ENCODE data around the gene BACE1. TPM values are rescaled to one million over a fixed set of nuclear protein-coding genes. Genes with fewer than 3 reads are reported as not detected.
"Not testable (repeated sequence)": the region's sequence is repeated elsewhere in the genome, so short reads cannot be mapped to it uniquely, and the experiment has no call there.

BACE1 gene
- total and polyA plus RNA-seq, 3 experiments from 2014 or later: 2.0 to 2.9 (median 2.5) TPM

- Mint-ChIP-seq H3K4me3 (no peak overlapping the region), H3K36me3 (peaks cover 3 to 51% (median 17%) of the 10 kb centered on the region in 3 donors), H3K9me3 (no peaks in the 10 kb centered on the region), H3K27ac (no peak overlapping the region), H3K27me3 (no peaks in the 10 kb centered on the region), H3K4me1 (peaks cover 19 to 41% (median 27%) of the 10 kb centered on the region in 3 donors)
- DNase-seq: no peak
- no peaks in the 10 kb centered on the region for H3K4me1 ChIP-seq (ENCODE audit: insufficient read depth, low read length)
- H3K4me3 ChIP-seq (ENCODE audit: low read length): no peak overlapping the region
- ChIA-PET CTCF (no interaction called here), POLR2A (no interaction called here)
- no peak overlapping the region for H3K27ac ChIP-seq (ENCODE audit: low read depth, low read length)
- no peaks in the 10 kb centered on the region for H3K27me3 ChIP-seq (ENCODE audit: insufficient read depth, low read length, poor library complexity, severe bottlenecking)
- no peaks in the 10 kb centered on the region for H3K36me3 ChIP-seq (ENCODE audit: insufficient read depth, low read length)
- H3K9me3 ChIP-seq (ENCODE audit: low read length): no peaks in the 10 kb centered on the region
Observed at GRCh38 chr11:117334896-117335295, 18.8 kb upstream of the BACE1 start.

- Mint-ChIP-seq H3K4me1 (peaks cover 21 to 43% (median 30%) of the 10 kb centered on the region in 3 donors), H3K4me3 (no peak overlapping the region), H3K36me3 (peaks cover 3 to 45% (median 14%) of the 10 kb centered on the region in 3 donors), H3K9me3 (no peaks in the 10 kb centered on the region), H3K27me3 (no peaks in the 10 kb centered on the region), H3K27ac (peak overlapping the region in 1 of 8 donors; percentile 37)
- Histone ChIP-seq H3K4me1 (ENCODE audit: insufficient read depth, low read length) (peaks cover 5% of the 10 kb centered on the region), H3K27ac (ENCODE audit: low read depth, low read length) (no peak overlapping the region), H3K36me3 (ENCODE audit: insufficient read depth, low read length) (no peaks in the 10 kb centered on the region), H3K9me3 (ENCODE audit: low read length) (no peaks in the 10 kb centered on the region), H3K4me3 (ENCODE audit: low read length) (no peak overlapping the region), H3K27me3 (ENCODE audit: insufficient read depth, low read length, poor library complexity, severe bottlenecking) (no peaks in the 10 kb centered on the region)
- CTCF ChIA-PET: no interaction called here
- POLR2A ChIA-PET: no interaction called here
- DNase-seq: no peak
Observed at GRCh38 chr11:117333917-117334316, 17.9 kb upstream of the BACE1 start.

DNA sequence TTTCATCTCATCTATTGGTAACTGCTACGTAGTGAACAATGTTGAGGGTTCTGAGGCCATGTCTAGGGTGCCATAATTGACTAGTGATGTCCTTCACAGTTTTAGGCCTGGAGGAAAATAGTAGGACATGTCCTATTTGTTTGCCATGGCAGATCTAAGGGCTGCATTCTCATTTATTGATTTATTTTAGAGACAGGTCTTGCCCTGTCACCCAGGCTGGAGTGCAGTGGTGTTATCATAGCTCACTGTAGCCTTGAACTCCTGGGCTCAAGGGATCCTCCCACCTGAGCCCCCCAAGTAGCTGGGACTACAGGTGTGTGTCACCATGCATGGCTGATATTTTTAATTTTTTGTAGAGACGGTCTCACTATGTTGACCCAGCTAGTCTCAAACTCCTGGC is 16.8 kb upstream of the BACE1 start:
- no peak overlapping the region for H3K27ac ChIP-seq (ENCODE audit: low read depth, low read length)
- H3K9me3 ChIP-seq (ENCODE audit: low read length): no peaks in the 10 kb centered on the region
- H3K27me3 ChIP-seq (ENCODE audit: insufficient read depth, low read length, poor library complexity, severe bottlenecking): no peaks in the 10 kb centered on the region
- Mint-ChIP-seq H3K27me3 (no peaks in the 10 kb centered on the region), H3K36me3 (peaks cover under 1 to 37% (median 9%) of the 10 kb centered on the region in 3 donors), H3K9me3 (no peaks in the 10 kb centered on the region), H3K4me1 (peaks cover 19 to 37% (median 27%) of the 10 kb centered on the region in 3 donors), H3K4me3 (no peak overlapping the region), H3K27ac (peak overlapping the region in 1 of 8 donors; percentile 49)
- peaks cover 12% of the 10 kb centered on the region for H3K4me1 ChIP-seq (ENCODE audit: insufficient read depth, low read length)
- no peaks in the 10 kb centered on the region for H3K36me3 ChIP-seq (ENCODE audit: insufficient read depth, low read length)
- no peak for DNase-seq
- ChIA-PET POLR2A (interaction anchor here (0.6 kb wide), 1 partner anchor 533 kb away, joined by 9 read pairs; no protein-coding TSS in a partner anchor), CTCF (no interaction called here)
- no peak overlapping the region for H3K4me3 ChIP-seq (ENCODE audit: low read length)

- Histone ChIP-seq H3K27me3 (ENCODE audit: insufficient read depth, low read length, poor library complexity, severe bottlenecking) (no peaks in the 10 kb centered on the region), H3K9me3 (ENCODE audit: low read length) (no peaks in the 10 kb centered on the region), H3K27ac (ENCODE audit: low read depth, low read length) (peak overlapping the region; percentile 90), H3K4me3 (ENCODE audit: low read length) (peak overlapping the region; percentile 82), H3K4me1 (ENCODE audit: insufficient read depth, low read length) (peaks cover 12% of the 10 kb centered on the region), H3K36me3 (ENCODE audit: insufficient read depth, low read length) (no peaks in the 10 kb centered on the region)
- Mint-ChIP-seq H3K4me1 (peaks cover 16 to 25% (median 25%) of the 10 kb centered on the region in 3 donors), H3K4me3 (no peak overlapping the region), H3K9me3 (no peaks in the 10 kb centered on the region), H3K36me3 (peaks cover 0 to 4% (median 4%) of the 10 kb centered on the region in 3 donors), H3K27ac (no peak overlapping the region), H3K27me3 (no peaks in the 10 kb centered on the region)
- no peak for DNase-seq
- ChIA-PET POLR2A (interaction anchor here (1.4 to 1.7 kb wide), 2 partner anchors 98 to 150 kb away, joined by 3 read pairs; partner anchors contain the start of gene SIDT2), CTCF (interaction anchor here (1.2 to 1.7 kb wide), 2 partner anchors 92 to 97 kb away, joined by 3 to 7 read pairs; partner anchors contain the start of gene PCSK7)
Observed at GRCh38 chr11:117328375-117329010, 12.4 kb upstream of the BACE1 start.

DNA sequence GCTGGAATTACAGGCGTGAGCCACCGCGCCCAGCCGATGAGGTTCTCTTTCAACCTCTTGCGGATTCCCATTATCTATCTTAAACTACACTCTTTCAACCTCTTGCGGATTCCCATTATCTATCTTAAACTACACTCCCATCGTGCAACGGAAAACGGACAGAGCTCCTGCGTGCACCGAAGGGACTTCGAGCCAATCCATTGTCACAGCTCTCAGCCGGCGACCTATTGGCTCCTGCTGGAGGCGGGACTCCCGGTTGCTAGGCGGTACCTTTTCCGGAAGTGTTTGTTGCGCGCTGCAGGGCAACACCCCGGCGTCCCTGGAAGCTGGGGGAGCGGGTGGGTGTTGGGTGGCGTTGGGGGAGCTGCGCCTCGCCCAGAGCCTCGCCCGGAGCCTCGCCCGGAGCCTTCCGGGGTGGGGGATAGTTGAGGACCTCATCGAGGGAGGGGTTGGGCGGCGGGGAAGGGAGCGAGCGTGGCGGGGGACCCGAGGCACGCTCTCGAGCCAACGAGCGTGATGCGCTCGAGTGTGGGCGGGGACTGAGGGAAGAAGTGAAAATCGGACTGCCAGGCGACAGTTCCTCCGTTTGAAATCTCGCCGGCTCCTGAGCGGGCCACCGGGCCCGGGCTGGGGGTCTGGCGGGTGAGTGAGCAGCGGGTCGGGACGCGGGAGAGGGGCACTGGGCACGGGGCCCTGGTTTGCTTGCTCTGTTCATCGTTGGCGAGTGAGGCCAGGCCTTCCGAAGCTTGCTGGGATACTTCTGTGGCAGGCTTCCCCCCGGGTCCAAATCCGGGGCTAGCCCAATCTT is 11.7 kb upstream of the BACE1 start, which contains the start of gene CEP164:
TSS of gene CEP164 (plus strand) at position 288 of the 808 bp plus-strand sequence. CDS start 10,733 bp downstream, outside the sequence.
- Mint-ChIP-seq H3K27me3 (no peaks in the 10 kb centered on the region), H3K9me3 (no peaks in the 10 kb centered on the region), H3K36me3 (peaks cover 0 to 4% (median 3%) of the 10 kb centered on the region in 3 donors), H3K4me1 (peaks cover 14 to 25% (median 21%) of the 10 kb centered on the region in 3 donors), H3K27ac (peak within 1 kb of the TSS in 2 of 8 donors; percentile 39 to 79), H3K4me3 (peak within 1 kb of the TSS in 5 of 7 donors; percentile 29 to 79 (median 45))
- peak; percentile 89 to 96 (median 94) for DNase-seq
- H3K4me1 ChIP-seq (ENCODE audit: insufficient read depth, low read length): peaks cover 12% of the 10 kb centered on the region
- POLR2A ChIA-PET: interaction anchor here (1.0 to 1.7 kb wide), 3 partner anchors 11 to 149 kb away, joined by 3 to 6 read pairs (median 3); partner anchors contain the start of genes BACE1 and SIDT2
- H3K27me3 ChIP-seq (ENCODE audit: insufficient read depth, low read length, poor library complexity, severe bottlenecking): no peaks in the 10 kb centered on the region
- peak within 1 kb of the TSS; percentile 90 for H3K27ac ChIP-seq (ENCODE audit: low read depth, low read length)
- no peaks in the 10 kb centered on the region for H3K9me3 ChIP-seq (ENCODE audit: low read length)
- peak within 1 kb of the TSS; percentile 82 for H3K4me3 ChIP-seq (ENCODE audit: low read length)
- CTCF ChIA-PET: interaction anchor here (0.6 to 1.7 kb wide), 4 partner anchors 91 to 490 kb away, joined by 3 to 7 read pairs (median 3); partner anchors contain the start of gene PCSK7
- H3K36me3 ChIP-seq (ENCODE audit: insufficient read depth, low read length): no peaks in the 10 kb centered on the region

DNA sequence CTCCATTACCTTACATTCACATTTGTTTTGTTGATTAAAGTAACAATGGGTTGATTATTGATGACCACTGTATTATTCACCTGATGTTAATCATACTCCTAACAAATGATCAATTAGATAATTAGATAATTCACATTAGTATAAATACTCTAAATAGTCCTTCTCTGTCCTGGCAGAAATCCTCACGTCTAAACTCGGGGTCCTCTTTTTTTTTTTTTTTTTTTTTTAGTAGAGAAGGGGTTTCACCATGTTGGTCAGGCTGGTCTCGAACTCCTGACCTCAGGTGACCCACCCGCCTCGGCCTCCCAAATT is 11.2 kb upstream of the BACE1 start:
- not testable (repeated sequence) for H3K27me3 ChIP-seq (ENCODE audit: insufficient read depth, low read length, poor library complexity, severe bottlenecking); H3K36me3 Mint-ChIP-seq; H3K9me3 Mint-ChIP-seq; H3K27ac Mint-ChIP-seq; H3K27me3 Mint-ChIP-seq; H3K27ac ChIP-seq (ENCODE audit: low read depth, low read length); H3K9me3 ChIP-seq (ENCODE audit: low read length); H3K36me3 ChIP-seq (ENCODE audit: insufficient read depth, low read length); DNase-seq
- H3K4me1 ChIP-seq (ENCODE audit: insufficient read depth, low read length): peaks cover 12% of the 10 kb centered on the region
- ChIA-PET CTCF (interaction anchor here (1.2 to 1.7 kb wide), 2 partner anchors 96 to 490 kb away, joined by 3 to 7 read pairs; partner anchors contain the start of gene PCSK7), POLR2A (interaction anchor here (0.6 to 1.7 kb wide), 4 partner anchors 9 to 149 kb away, joined by 3 to 6 read pairs (median 3); partner anchors contain the start of genes BACE1 and SIDT2)
- Mint-ChIP-seq H3K4me1 (peaks cover 12 to 22% (median 18%) of the 10 kb centered on the region in 3 donors), H3K4me3 (peak overlapping the region in 1 of 7 donors; percentile 35)
- H3K4me3 ChIP-seq (ENCODE audit: low read length): peak overlapping the region; percentile 82

DNA sequence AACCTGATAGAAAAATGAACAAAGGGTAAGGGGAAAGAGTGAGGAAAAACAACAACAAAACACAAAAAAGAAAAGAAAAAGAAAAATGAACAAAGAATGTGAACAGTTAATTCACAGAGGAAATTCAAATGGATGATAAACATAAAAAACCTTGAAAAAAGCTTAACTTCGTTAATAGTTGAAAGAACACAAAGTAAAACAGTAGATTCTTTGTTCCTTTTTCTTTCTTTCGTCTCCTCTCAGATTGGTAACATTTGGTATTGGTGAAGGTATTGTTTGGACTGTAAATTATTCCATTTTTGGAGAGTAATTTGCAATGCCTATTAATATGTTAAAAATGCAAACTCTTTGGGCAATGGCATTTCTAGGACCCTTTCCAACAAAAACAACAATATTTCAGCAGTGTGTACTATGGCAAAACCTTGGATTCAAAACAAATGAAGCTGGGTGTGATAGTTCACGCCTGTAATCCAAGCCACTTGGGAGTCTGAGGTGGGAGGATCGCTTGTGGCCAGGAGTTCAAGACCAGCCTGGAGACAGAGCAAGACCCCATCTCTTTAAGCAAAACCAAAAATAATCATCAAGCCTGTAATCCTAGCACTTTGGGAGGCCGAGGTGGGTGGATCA is 3.3 kb upstream of the BACE1 start:
- peaks cover 3 to 23% of the 10 kb centered on the region in 2 donors for H3K27me3 Mint-ChIP-seq
- no peaks in the 10 kb centered on the region for H3K36me3 Mint-ChIP-seq
- Histone ChIP-seq H3K36me3 (ENCODE audit: insufficient read depth, low read length) (no peaks in the 10 kb centered on the region), H3K27me3 (ENCODE audit: insufficient read depth, low read length, poor library complexity, severe bottlenecking) (peaks cover 20% of the 10 kb centered on the region), H3K4me1 (ENCODE audit: insufficient read depth, low read length) (peaks cover 14% of the 10 kb centered on the region), H3K27ac (ENCODE audit: low read depth, low read length) (no peak overlapping the region), H3K4me3 (ENCODE audit: low read length) (no peak overlapping the region), H3K9me3 (ENCODE audit: low read length) (no peaks in the 10 kb centered on the region)
- ChIA-PET CTCF (interaction anchor here (1.3 kb wide), 1 partner anchor 10 kb away, joined by 3 read pairs; no protein-coding TSS in a partner anchor), POLR2A (interaction anchor here (0.6 kb wide), 1 partner anchor 365 kb away, joined by 4 read pairs; no protein-coding TSS in a partner anchor)
- H3K9me3 Mint-ChIP-seq: no peaks in the 10 kb centered on the region
- H3K4me1 Mint-ChIP-seq: peaks cover 6 to 15% (median 7%) of the 10 kb centered on the region in 3 donors
- H3K27ac Mint-ChIP-seq: no peak overlapping the region
- no peak overlapping the region for H3K4me3 Mint-ChIP-seq
- no peak for DNase-seq

All from CD8-positive, alpha-beta memory T cell (primary cell).